NCI-H128 (cell line): ENCODE measurements around the gene FSTL3.
"Not testable (repeated sequence)": the region's sequence is repeated elsewhere in the genome, so short reads cannot be mapped to it uniquely, and the experiment has no call there.

ENCODE experiments used
- DNase-seq: peaks from one replicate; lab custom pipeline; 2025; ENCODE audit not compliant: unreplicated experiment; lab: John Stamatoyannopoulos, UW

FSTL3 gene

GRCh38 chr19:709196-709964 is 33.2 kb downstream of the FSTL3 start:
- DNase-seq = no peak

GRCh38 chr19:709965-710571 is 33.9 kb downstream of the FSTL3 start:
- DNase-seq = no peak

GRCh38 chr19:710767-711166 is 34.6 kb downstream of the FSTL3 start:
- DNase-seq = no peak

GRCh38 chr19:711254-711653 is 35.1 kb downstream of the FSTL3 start:
- no peak for DNase-seq

- no peak for DNase-seq
Observed at GRCh38 chr19:715347-715746, 39.2 kb downstream of the FSTL3 start.

- no peak for DNase-seq
Observed at GRCh38 chr19:718251-718951, 42.2 kb downstream of the FSTL3 start.

GRCh38 chr19:718991-719512 is 42.9 kb downstream of the FSTL3 start:
- DNase-seq = no peak

- no peak for DNase-seq
Observed at GRCh38 chr19:719636-720344, 43.6 kb downstream of the FSTL3 start.

- DNase-seq = no peak
Observed at GRCh38 chr19:720345-721160, 44.4 kb downstream of the FSTL3 start.

GRCh38 chr19:722553-723101 is 46.4 kb downstream of the FSTL3 start:
- no peak for DNase-seq

- DNase-seq = no peak
Observed at GRCh38 chr19:723247-723646, 47.1 kb downstream of the FSTL3 start.

GRCh38 chr19:723714-724113 is 47.5 kb downstream of the FSTL3 start:
- no peak for DNase-seq

- no peak for DNase-seq
Observed at GRCh38 chr19:725461-726089, 49.4 kb downstream of the FSTL3 start.

- no peak for DNase-seq
Observed at GRCh38 chr19:726993-727956, 51.1 kb downstream of the FSTL3 start.

GRCh38 chr19:728011-728410 is 51.8 kb downstream of the FSTL3 start:
- DNase-seq = no peak

GRCh38 chr19:729564-729963 is 53.4 kb downstream of the FSTL3 start:
- not testable (repeated sequence) for DNase-seq

GRCh38 chr19:729965-730668 is 53.9 kb downstream of the FSTL3 start:
- no peak for DNase-seq

- DNase-seq = no peak
Observed at GRCh38 chr19:731000-731399, 54.8 kb downstream of the FSTL3 start.
